RWPE1 (cell line): ENCODE measurements around the gene TTC9.

Experiments used
- CTCF ChIA-PET: fragments of 350-600 bp; sonication (Branson Sonifier 250); formaldehyde crosslinking; extraction: SDS; loops from one replicate; lab custom pipeline; 2021; lab: Yijun Ruan, JAX
- POLR2A ChIA-PET: fragments of 400-600 bp; formaldehyde crosslinking; extraction: SDS; loops from one replicate; lab custom pipeline; 2020; ENCODE audit warnings: antibody characterized with exemption; ENCODE audit not compliant: low non-redundant PET; lab: Yijun Ruan, JAX
- DNase-seq: peaks from one replicate; pipeline ENCODE4 v3.0.0; 2012; ENCODE audit warnings: low spot score
- H3K27ac ChIP-seq: fragments of 450-650 bp; 2 replicates; pipeline ENCODE4 v1.5.1; 2017
- CTCF ChIP-seq: fragments of 450-650 bp; conservative IDR thresholded peaks from 2 replicates; pipeline ENCODE4 v1.5.1; 2017; ENCODE audit warnings: low read depth, mild to moderate bottlenecking

The TTC9 gene

GRCh38 chr14:70706177-70706576 is 64.5 kb downstream of the TTC9 start:
- CTCF ChIA-PET = no interaction called here
- no peak for DNase-seq
- POLR2A ChIA-PET = no interaction called here
- H3K27ac ChIP-seq = no peak overlapping the region
- no peak for TF ChIP-seq CTCF

- DNase-seq = peak; percentile 67
- no peak for TF ChIP-seq CTCF
- POLR2A ChIA-PET = no interaction called here
- CTCF ChIA-PET = no interaction called here
- H3K27ac ChIP-seq = no peak overlapping the region; the same call in 1 of the 2 replicates
Observed at GRCh38 chr14:70707138-70708038, 65.7 kb downstream of the TTC9 start.

- CTCF ChIA-PET = interaction anchor here (0.6 kb wide), 1 partner anchor 79 kb away, joined by 3 read pairs; no protein-coding TSS in a partner anchor
- no peak for DNase-seq
- H3K27ac ChIP-seq = no peak overlapping the region
- no peak for TF ChIP-seq CTCF
- POLR2A ChIA-PET = no interaction called here
Observed at GRCh38 chr14:70708717-70709570, 67.2 kb downstream of the TTC9 start.

GRCh38 chr14:70709726-70710382 is 68.1 kb downstream of the TTC9 start:
- ChIA-PET POLR2A (interaction anchor here (0.5 kb wide), 1 partner anchor 119 kb away, joined by 6 read pairs; no protein-coding TSS in a partner anchor), CTCF (no interaction called here)
- DNase-seq = no peak
- H3K27ac ChIP-seq = peak overlapping the region; percentile 60
- no peak for TF ChIP-seq CTCF

- no peak overlapping the region for H3K27ac ChIP-seq
- no peak for TF ChIP-seq CTCF
- ChIA-PET CTCF (no interaction called here), POLR2A (no interaction called here)
- no peak for DNase-seq
Observed at GRCh38 chr14:70711451-70711850, 69.7 kb downstream of the TTC9 start.

GRCh38 chr14:70713096-70713495 is 71.4 kb downstream of the TTC9 start:
- ChIA-PET CTCF (interaction anchor here (0.5 to 0.6 kb wide), 3 partner anchors 13 to 122 kb away, joined by 3 to 4 read pairs (median 3); no protein-coding TSS in a partner anchor), POLR2A (no interaction called here)
- DNase-seq = no peak
- no peak overlapping the region for H3K27ac ChIP-seq
- no peak for TF ChIP-seq CTCF
